HT-29 (cell line): ENCODE data around the gene GPR151. TPM values are rescaled to one million over a fixed set of nuclear protein-coding genes. Genes with fewer than 3 reads are reported as not detected.

Experiments used
- small RNA-seq: library from RNA; depleted of rRNA; stranded (forward); fragments of <200 nt; gene quantifications from one replicate; pipeline ENCODE3, GENCODE V24; 2014
- total RNA-seq: library from RNA; depleted of rRNA; stranded (reverse); fragments of >200 nt; shearing (Covaris generic); gene quantifications from 2 replicates; pipeline ENCODE4 v1.2.3, GENCODE V29; 2014; rRNA removed

Gene GPR151
- total RNA-seq, 1 experiment from 2014 or later, result not detected

Small RNA genes within 50 kb of the gene (small RNA-seq; reads per million reads assigned to genes)
- not detected for gene RF02271

Other genes with a start within 250 kb of the GPR151 start
- 0.16 TPM in 1 of 2 replicates, not detected in the other for gene POU4F3, start 177.4 kb downstream of the GPR151 start, total RNA-seq
- 51.4 and 58.4 TPM in 2 replicates for gene TCERG1, start 68.9 kb downstream of the GPR151 start, total RNA-seq